Uterus (tissue), 4 donors: ENCODE results near the gene MRPS25. TPM values are rescaled to one million over a fixed set of nuclear protein-coding genes. Genes with fewer than 3 reads are reported as not detected.

Experiments
- DNase-seq, 2 donors: peaks; one replicate each; pipeline ENCODE4 v3.0.0-alpha.2; 2019 to 2020
- H3K27ac ChIP-seq, 2 donors: fragments of 200-600 bp; sonication (generic); 1 replicate in 1 of 2; 2 replicates in 1 of 2; pipeline ENCODE4 v1.5.1; 2016 to 2018
- H3K27me3 ChIP-seq, 2 donors: fragments of 200-600 bp; sonication (generic); one replicate each; pipeline ENCODE4 v1.5.1; 2018 to 2019; ENCODE audit warnings: control low read depth in 1 of 2
- H3K36me3 ChIP-seq, 2 donors: fragments of 200-600 bp; sonication (generic); one replicate each; pipeline ENCODE4 v1.5.1; 2019; ENCODE audit warnings: control low read depth in 1 of 2
- H3K4me1 ChIP-seq, 2 donors: fragments of 200-600 bp; sonication (generic); one replicate each; pipeline ENCODE4 v1.5.1; 2018 to 2019; ENCODE audit warnings: control low read depth in 1 of 2
- H3K4me3 ChIP-seq, 2 donors: fragments of 200-600 bp; sonication (generic); 1 replicate in 1 of 2; 2 replicates in 1 of 2; pipeline ENCODE4 v1.5.1; 2018 to 2019; ENCODE audit warnings: mild to moderate bottlenecking in 1 of 2
- H3K9me3 ChIP-seq, 2 donors: fragments of 200-600 bp; sonication (generic); one replicate each; pipeline ENCODE4 v1.5.1; 2019; ENCODE audit warnings: control low read depth in 1 of 2
- CTCF ChIP-seq, 4 experiments: fragments of 200-600 bp in 2 of 4; fragments of 450-650 bp in 2 of 4; sonication (generic) in 2 of 4; IDR thresholded peaks; one replicate each; pipeline ENCODE4 v1.5.1; 2016 to 2019; ENCODE audit warnings: antibody characterized with exemption in 4 of 4, mild to moderate bottlenecking in 2 of 4, moderate library complexity in 1 of 4
- POLR2A ChIP-seq, 2 donors: fragments of 450-650 bp; IDR thresholded peaks; one replicate each; pipeline ENCODE4 v1.6.1; 2016; ENCODE audit warnings: antibody characterized with exemption in 2 of 2, mild to moderate bottlenecking in 1 of 2, moderate library complexity in 1 of 2
- intact Hi-C: fragments of 100-400 bp; cut with DNase I; formaldehyde crosslinking; loops from one replicate; pipeline ENCODE4 v1.15.1; 2023; ENCODE audit warnings: low total_unique reads
- total RNA-seq, 4 donors: library from RNA; depleted of rRNA in 3 of 4; stranded (reverse); fragments of >200 nt in 3 of 4; gene quantifications; one replicate each; pipeline versions ENCODE4 v1.1.0 to v1.2.4, GENCODE V29; 2014 to 2023
- donor health status: DM: yes; HTN: yes; CAD: no.

Gene MRPS25
- total RNA-seq, 4 donors from 2014 or later = 6.2 to 49.8 (median 18.6) TPM

DNA sequence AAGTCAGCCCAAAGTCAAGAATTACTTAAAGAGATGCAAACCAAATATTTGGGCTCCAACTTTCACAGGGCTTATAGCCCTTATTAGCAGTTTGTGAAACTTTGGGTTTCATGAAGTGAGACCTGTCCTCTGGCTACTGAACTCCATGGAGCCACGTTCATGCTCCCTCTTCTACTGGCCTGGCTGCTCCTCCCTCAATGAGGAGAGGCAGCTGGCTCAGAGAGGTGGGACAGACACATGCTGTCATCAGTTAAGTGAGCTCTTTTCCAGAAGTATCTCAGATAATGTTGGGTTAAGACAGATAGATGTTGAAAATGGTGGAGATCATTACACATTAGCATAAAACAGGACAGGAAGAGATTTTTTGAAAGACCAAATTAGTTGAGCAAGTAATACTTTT lies 19.4 kb downstream of the MRPS25 start:
- no peak overlapping the region for H3K27ac ChIP-seq
- intact Hi-C loops = no loop called here
- TF ChIP-seq CTCF (IDR thresholded peaks at IDR 0.05) (no peak), POLR2A (IDR thresholded peaks at IDR 0.05) (no peak)
- no peak for DNase-seq
- no peaks in the 10 kb centered on the region for H3K9me3 ChIP-seq
- H3K4me1 ChIP-seq = no peaks in the 10 kb centered on the region
- no peaks in the 10 kb centered on the region for H3K36me3 ChIP-seq
- H3K4me3 ChIP-seq = no peak overlapping the region
- no peaks in the 10 kb centered on the region for H3K27me3 ChIP-seq

- Histone ChIP-seq H3K27ac (no peak overlapping the region), H3K9me3 (no peaks in the 10 kb centered on the region), H3K36me3 (no peaks in the 10 kb centered on the region), H3K27me3 (no peaks in the 10 kb centered on the region), H3K4me3 (no peak overlapping the region), H3K4me1 (no peaks in the 10 kb centered on the region)
- TF ChIP-seq POLR2A (IDR thresholded peaks at IDR 0.05) = no peak
- TF ChIP-seq CTCF (IDR thresholded peaks at IDR 0.05) = no peak
- intact Hi-C loops = no loop called here
- DNase-seq = no peak
Measured at GRCh38 chr3:15044326-15044725, 20.8 kb downstream of the MRPS25 start.

GRCh38 chr3:15043408-15044171 lies 21.5 kb downstream of the MRPS25 start:
- Histone ChIP-seq H3K36me3 (no peaks in the 10 kb centered on the region), H3K4me3 (no peak overlapping the region), H3K27ac (no peak overlapping the region), H3K9me3 (no peaks in the 10 kb centered on the region), H3K4me1 (no peaks in the 10 kb centered on the region), H3K27me3 (no peaks in the 10 kb centered on the region)
- no peak for DNase-seq
- TF ChIP-seq POLR2A (IDR thresholded peaks at IDR 0.05) = no peak
- TF ChIP-seq CTCF (IDR thresholded peaks at IDR 0.05) = no peak
- intact Hi-C loops = no loop called here

- DNase-seq = no peak
- Histone ChIP-seq H3K36me3 (no peaks in the 10 kb centered on the region), H3K9me3 (no peaks in the 10 kb centered on the region), H3K27me3 (no peaks in the 10 kb centered on the region), H3K27ac (no peak overlapping the region), H3K4me3 (no peak overlapping the region), H3K4me1 (no peaks in the 10 kb centered on the region)
- intact Hi-C loops = no loop called here
- TF ChIP-seq CTCF (IDR thresholded peaks at IDR 0.05) = no peak
- TF ChIP-seq POLR2A (IDR thresholded peaks at IDR 0.05) = no peak
Measured at GRCh38 chr3:15042936-15043335, 22.2 kb downstream of the MRPS25 start.

GRCh38 chr3:15041950-15042349 lies 23.2 kb downstream of the MRPS25 start:
- no peak overlapping the region for H3K27ac ChIP-seq
- no peaks in the 10 kb centered on the region for H3K27me3 ChIP-seq
- H3K4me1 ChIP-seq = no peaks in the 10 kb centered on the region
- H3K9me3 ChIP-seq = no peaks in the 10 kb centered on the region
- TF ChIP-seq CTCF (IDR thresholded peaks at IDR 0.05) = no peak
- TF ChIP-seq POLR2A (IDR thresholded peaks at IDR 0.05) = no peak
- no peak overlapping the region for H3K4me3 ChIP-seq
- H3K36me3 ChIP-seq = no peaks in the 10 kb centered on the region
- intact Hi-C loops = no loop called here
- DNase-seq = no peak
